Caco-2 (cell line): ENCODE measurements around the gene ZNF668. TPM values are rescaled to one million over a fixed set of nuclear protein-coding genes. Genes with fewer than 3 reads are reported as not detected.

Source experiments
- BruUV-seq: library from RNA; stranded (reverse); fragments of 400-500 nt; replicated peaks from 2 replicates; lab custom pipeline; 2021; lab: Mats Ljungman, UMichigan
- CTCF ChIA-PET: fragments of 300-600 bp; sonication (Branson Sonifier 250); formaldehyde crosslinking; loops from one replicate; lab custom pipeline; 2022; ENCODE audit warnings: antibody characterized with exemption; lab: Charles Lee
- POLR2A ChIA-PET: fragments of 300-600 bp; sonication (Branson Sonifier 250); formaldehyde crosslinking; loops from one replicate; lab custom pipeline; 2022; ENCODE audit warnings: antibody characterized with exemption; lab: Charles Lee
- DNase-seq, 2 experiments: peaks; one replicate each; pipeline versions ENCODE4 v3.0.0 to v3.0.0-alpha.2; 2020 to 2022
- H3K27me3 ChIP-seq: replicated peaks from 2 replicates; pipeline ENCODE4 v1.6.0; 2011; ENCODE audit warnings: low read length; ENCODE audit not compliant: control insufficient read depth, insufficient read depth
- H3K36me3 ChIP-seq: 2 replicates; pipeline ENCODE4 v1.5.1; 2011; ENCODE audit warnings: low read length; ENCODE audit not compliant: control insufficient read depth, insufficient read depth
- H3K4me1 ChIP-seq: fragments of 250-450 bp; sonication (Bioruptor Pico); 2 replicates; pipeline ENCODE4 v1.5.1; 2020; ENCODE audit warnings: mild to moderate bottlenecking
- H3K4me3 ChIP-seq: 2 replicates; pipeline ENCODE4 v1.5.1; 2011; ENCODE audit warnings: low read depth, mild to moderate bottlenecking, control low read depth, low read length
- H3K9me3 ChIP-seq: fragments of 250-450 bp; sonication (Bioruptor Pico); 2 replicates; pipeline ENCODE4 v1.5.1; 2020; ENCODE audit warnings: mild to moderate bottlenecking, moderate library complexity
- H3K27ac Mint-ChIP-seq: one replicate; pipeline ENCODE4 v1.8.0; 2022; ENCODE audit warnings: mixed read lengths; ENCODE audit not compliant: unreplicated experiment
- H3K27me3 Mint-ChIP-seq: one replicate; pipeline ENCODE4 v1.8.0; 2022; ENCODE audit warnings: mixed read lengths; ENCODE audit not compliant: insufficient read depth, unreplicated experiment
- H3K36me3 Mint-ChIP-seq: one replicate; pipeline ENCODE4 v1.8.0; 2022; ENCODE audit warnings: mild to moderate bottlenecking, mixed read lengths; ENCODE audit not compliant: insufficient read depth, unreplicated experiment
- H3K4me1 Mint-ChIP-seq: one replicate; pipeline ENCODE4 v1.8.0; 2022; ENCODE audit warnings: low read depth, mixed read lengths; ENCODE audit not compliant: unreplicated experiment
- H3K4me3 Mint-ChIP-seq: one replicate; pipeline ENCODE4 v1.8.0; 2022; ENCODE audit warnings: mild to moderate bottlenecking, moderate library complexity, mixed read lengths; ENCODE audit not compliant: unreplicated experiment
- H3K9me3 Mint-ChIP-seq: one replicate; pipeline ENCODE4 v1.8.0; 2022; ENCODE audit warnings: mixed read lengths; ENCODE audit not compliant: unreplicated experiment
- CTCF ChIP-seq, 2 experiments: fragments of 200-600 bp in 1 of 2; IDR thresholded peaks; 1 replicate in 1 of 2; 2 replicates in 1 of 2; pipeline versions ENCODE4 v1.5.1 to v1.8.0; 2011 to 2022; ENCODE audit warnings: antibody characterized with exemption in 1 of 2, control low read depth in 1 of 2, inconsistent platforms in 1 of 2, low read depth in 1 of 2, low read length in 1 of 2, mild to moderate bottlenecking in 1 of 2, moderate library complexity in 1 of 2; ENCODE audit not compliant: insufficient read depth in 1 of 2, severe bottlenecking in 1 of 2, unreplicated experiment in 1 of 2
- intact Hi-C: fragments of 100-400 bp; cut with micrococcal nuclease; formaldehyde crosslinking; loops from one replicate; pipeline ENCODE4 v1.10.0; 2022; ENCODE audit not compliant: unreplicated experiment
- total RNA-seq: library from RNA; stranded (reverse); gene quantifications from 2 replicates; pipeline ENCODE4 v1.2.3, GENCODE V29; 2022

Gene ZNF668
- total RNA-seq, 1 experiment from 2014 or later: 8.7 TPM

GRCh38 chr16:31111881-31112466 lies 37.9 kb upstream of the ZNF668 start:
- Histone ChIP-seq H3K4me3 (no peak overlapping the region), H3K27me3 (no peaks in the 10 kb centered on the region), H3K4me1 (peaks cover 16% of the 10 kb centered on the region), H3K36me3 (no peaks in the 10 kb centered on the region), H3K9me3 (no peaks in the 10 kb centered on the region)
- Mint-ChIP-seq H3K9me3 (no peaks in the 10 kb centered on the region), H3K27me3 (no peaks in the 10 kb centered on the region), H3K4me3 (no peak overlapping the region), H3K36me3 (peaks cover 24% of the 10 kb centered on the region), H3K4me1 (peaks cover 12% of the 10 kb centered on the region), H3K27ac (no peak overlapping the region)
- no TSS peak for BruUV-seq
- no peak for DNase-seq
- ChIA-PET POLR2A (no interaction called here), CTCF (no interaction called here)
- intact Hi-C loops: no loop called here
- no peak for TF ChIP-seq CTCF (IDR thresholded peaks at IDR 0.05; ENCODE audit: insufficient read depth in 1 of 2, low read depth in 1 of 2, low read length in 1 of 2, severe bottlenecking in 1 of 2, unreplicated experiment in 1 of 2)

GRCh38 chr16:31110106-31111034 lies 36.3 kb upstream of the ZNF668 start:
- ChIA-PET POLR2A (no interaction called here), CTCF (interaction anchor here (0.6 kb wide), 1 partner anchor 36 kb away, joined by 3 read pairs; the partner anchor contains the start of genes ZNF646 and ZNF668)
- DNase-seq: no peak
- H3K27me3 Mint-ChIP-seq: no peaks in the 10 kb centered on the region
- peak overlapping the region; percentile 59 for H3K27ac Mint-ChIP-seq
- H3K4me1 Mint-ChIP-seq: peaks cover 12% of the 10 kb centered on the region
- no peak for TF ChIP-seq CTCF (IDR thresholded peaks at IDR 0.05; ENCODE audit: insufficient read depth in 1 of 2, low read depth in 1 of 2, low read length in 1 of 2, severe bottlenecking in 1 of 2, unreplicated experiment in 1 of 2)
- H3K4me1 ChIP-seq: peaks cover 16% of the 10 kb centered on the region
- intact Hi-C loops: no loop called here
- H3K9me3 Mint-ChIP-seq: no peaks in the 10 kb centered on the region
- no peak overlapping the region for H3K4me3 ChIP-seq
- H3K9me3 ChIP-seq: no peaks in the 10 kb centered on the region
- H3K36me3 Mint-ChIP-seq: peaks cover 13% of the 10 kb centered on the region
- H3K36me3 ChIP-seq: no peaks in the 10 kb centered on the region
- no peaks in the 10 kb centered on the region for H3K27me3 ChIP-seq
- BruUV-seq: no TSS peak
- peak overlapping the region; percentile 79 for H3K4me3 Mint-ChIP-seq

GRCh38 chr16:31109622-31110021 lies 35.6 kb upstream of the ZNF668 start:
- Mint-ChIP-seq H3K4me3 (peak overlapping the region; percentile 79), H3K4me1 (peaks cover 12% of the 10 kb centered on the region), H3K27ac (peak overlapping the region; percentile 59), H3K27me3 (no peaks in the 10 kb centered on the region), H3K9me3 (no peaks in the 10 kb centered on the region), H3K36me3 (peaks cover 13% of the 10 kb centered on the region)
- Histone ChIP-seq H3K4me1 (peaks cover 15% of the 10 kb centered on the region), H3K4me3 (no peak overlapping the region), H3K27me3 (no peaks in the 10 kb centered on the region), H3K9me3 (no peaks in the 10 kb centered on the region), H3K36me3 (no peaks in the 10 kb centered on the region)
- ChIA-PET POLR2A (no interaction called here), CTCF (interaction anchor here (0.6 kb wide), 1 partner anchor 36 kb away, joined by 3 read pairs; the partner anchor contains the start of genes ZNF646 and ZNF668)
- BruUV-seq: no TSS peak
- DNase-seq: no peak
- intact Hi-C loops: loop anchor here (5.0 kb wide), 1 partner anchor 33 kb away; no protein-coding TSS in a partner anchor
- no peak for TF ChIP-seq CTCF (IDR thresholded peaks at IDR 0.05; ENCODE audit: insufficient read depth in 1 of 2, low read depth in 1 of 2, low read length in 1 of 2, severe bottlenecking in 1 of 2, unreplicated experiment in 1 of 2)
